Spleen (tissue), 11 donors: Measurements from ENCODE around the gene MFAP2. TPM values are rescaled to one million over a fixed set of nuclear protein-coding genes. Genes with fewer than 3 reads are reported as not detected.
"Not testable (repeated sequence)": the region's sequence is repeated elsewhere in the genome, so short reads cannot be mapped to it uniquely, and the experiment has no call there.

ENCODE experiments used
- DNase-seq: peaks from one replicate; pipeline ENCODE4 v3.0.0-alpha.2; 2020
- H3K27ac ChIP-seq, 8 donors: fragments of 200-600 bp; sonication (generic) in 7 of 8; 1 replicate in 4 of 8; 2 replicates in 4 of 8; pipeline versions ENCODE4 v1.5.0 to v1.8.0; 2016 to 2021; ENCODE audit warnings: inconsistent platforms in 4 of 8, mild to moderate bottlenecking in 4 of 8, moderate library complexity in 1 of 8
- H3K27me3 ChIP-seq, 7 donors: fragments of 200-600 bp; sonication (generic) in 6 of 7; replicated peaks in 1 of 7; 1 replicate in 4 of 7; 2 replicates in 3 of 7; pipeline versions ENCODE4 v1.5.0 to v1.8.0; 2016 to 2021; ENCODE audit warnings: inconsistent platforms in 3 of 7, mild to moderate bottlenecking in 1 of 7
- H3K36me3 ChIP-seq, 6 donors: fragments of 200-600 bp; sonication (generic) in 5 of 6; 1 replicate in 4 of 6; 2 replicates in 2 of 6; pipeline versions ENCODE4 v1.5.0 to v1.8.0; 2016 to 2021; ENCODE audit warnings: inconsistent platforms in 2 of 6
- H3K4me1 ChIP-seq, 6 donors: fragments of 200-600 bp; sonication (generic) in 5 of 6; 1 replicate in 3 of 6; 2 replicates in 3 of 6; pipeline versions ENCODE4 v1.5.0 to v1.8.0; 2016 to 2021; ENCODE audit warnings: inconsistent platforms in 3 of 6
- H3K4me3 ChIP-seq, 8 donors: fragments of 200-600 bp; sonication (generic) in 7 of 8; 1 replicate in 4 of 8; 2 replicates in 4 of 8; pipeline versions ENCODE4 v1.5.0 to v1.8.0; 2016 to 2021; ENCODE audit warnings: inconsistent platforms in 4 of 8, mild to moderate bottlenecking in 4 of 8, moderate library complexity in 2 of 8
- H3K9me3 ChIP-seq, 8 donors: fragments of 200-600 bp; sonication (generic) in 7 of 8; 1 replicate in 4 of 8; 2 replicates in 4 of 8; pipeline versions ENCODE4 v1.5.0 to v1.8.0; 2016 to 2021; ENCODE audit warnings: inconsistent platforms in 4 of 8
- POLR2A ChIP-seq, 3 donors: fragments of 450-650 bp; IDR thresholded peaks; one replicate each; pipeline ENCODE4 v1.5.1; 2017; ENCODE audit warnings: antibody characterized with exemption in 3 of 3, mild to moderate bottlenecking in 1 of 3
- POLR2AphosphoS5 ChIP-seq, 3 donors: sonication (generic); formaldehyde crosslinking; IDR thresholded peaks; one replicate each; pipeline ENCODE4 v1.5.1; 2017; ENCODE audit warnings: antibody characterized with exemption in 3 of 3
- WGBS, 5 donors: extraction: QIAGEN DNeasy Blood & Tissue Kit in 3 of 5; methylation state at CpG; one replicate each; pipeline versions ENCODE4 v1.1.5 to v1.1.7; 2013 to 2018; 5-methylcytosine and 5-hydroxymethylcytosine counted together
- intact Hi-C: fragments of 100-400 bp; cut with DNase I; formaldehyde crosslinking; loops from one replicate; pipeline ENCODE4 v1.15.0; 2023; ENCODE audit warnings: low total_unique reads
- polyA plus RNA-seq, 3 donors: library from polyadenylated mRNA; stranded (reverse); fragments of 200-250 nt; gene quantifications; one replicate each; pipeline ENCODE4 v1.2.1, GENCODE V29; 2013
- total RNA-seq, 7 donors: library from RNA; depleted of rRNA in 3 of 7; stranded (reverse); fragments of >200 nt in 3 of 7; fragmentation: NEBNext Ultra II Directional in 4 of 7; extraction: Animal tissue kit (Norgen Biotek cat#: 25700) in 4 of 7; gene quantifications; one replicate each; pipeline versions ENCODE4 v1.1.0 to v1.2.1, GENCODE V29; 2016 to 2021
- TF ChIP-seq, protein P1 (sequence below), 11 experiments: fragments of 200-600 bp in 7 of 11; fragments of 450-650 bp in 4 of 11; sonication (generic) in 4 of 11; IDR thresholded peaks in 8 of 11; conservative IDR thresholded peaks in 3 of 11; 1 replicate in 7 of 11; 2 replicates in 4 of 11; pipeline versions ENCODE4 v1.4.0 to v1.8.0; 2016 to 2021; ENCODE audit warnings: antibody characterized with exemption in 11 of 11, inconsistent platforms in 4 of 11, mild to moderate bottlenecking in 1 of 11
- donor health status: healthy with polysubstance abuse.
- donor health status: DM: no; HTN: no; CAD: no; lungs with moderate emphysema.
- donor health status: DM: no; HTN: no; CAD: no.
- donor health status: Bipolar disorder and iron deficiency.
- donor health status: healthy.
- donor health status: DM: no; HTN: no; CAD: no.
- donor health status: DM: yes; HTN: yes; CAD: no.

The MFAP2 gene
- total and polyA plus RNA-seq, 10 donors = 0.77 to 3.9 (median 1.2) TPM; not detected in 3

DNA sequence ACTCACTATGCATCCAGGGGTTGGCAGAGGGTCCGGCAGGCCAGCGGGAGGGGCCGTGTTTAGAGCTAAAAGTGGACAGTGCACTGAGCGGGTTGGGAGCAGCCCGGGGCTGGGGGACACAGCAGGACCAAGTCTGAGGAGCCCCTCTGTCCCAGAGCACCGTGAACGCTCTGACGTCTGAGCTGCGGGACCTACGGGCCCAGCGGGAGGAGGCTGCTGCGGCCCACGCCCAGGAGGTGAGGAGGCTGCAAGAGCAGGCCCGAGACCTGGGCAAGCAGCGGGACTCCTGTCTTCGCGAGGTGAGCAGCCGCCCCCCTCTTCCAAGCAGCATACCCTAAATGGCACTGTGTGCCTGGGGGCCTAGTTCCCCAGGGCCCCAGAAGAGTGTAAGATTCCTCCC lies 25.8 kb downstream of the MFAP2 start:
- H3K4me1 ChIP-seq = peaks cover 0 to 11% (median 5%) of the 10 kb centered on the region in 6 donors
- TF ChIP-seq POLR2A (IDR thresholded peaks at IDR 0.05) (no peak), POLR2AphosphoS5 (IDR thresholded peaks at IDR 0.05) (no peak)
- TF ChIP-seq, protein P1, sequence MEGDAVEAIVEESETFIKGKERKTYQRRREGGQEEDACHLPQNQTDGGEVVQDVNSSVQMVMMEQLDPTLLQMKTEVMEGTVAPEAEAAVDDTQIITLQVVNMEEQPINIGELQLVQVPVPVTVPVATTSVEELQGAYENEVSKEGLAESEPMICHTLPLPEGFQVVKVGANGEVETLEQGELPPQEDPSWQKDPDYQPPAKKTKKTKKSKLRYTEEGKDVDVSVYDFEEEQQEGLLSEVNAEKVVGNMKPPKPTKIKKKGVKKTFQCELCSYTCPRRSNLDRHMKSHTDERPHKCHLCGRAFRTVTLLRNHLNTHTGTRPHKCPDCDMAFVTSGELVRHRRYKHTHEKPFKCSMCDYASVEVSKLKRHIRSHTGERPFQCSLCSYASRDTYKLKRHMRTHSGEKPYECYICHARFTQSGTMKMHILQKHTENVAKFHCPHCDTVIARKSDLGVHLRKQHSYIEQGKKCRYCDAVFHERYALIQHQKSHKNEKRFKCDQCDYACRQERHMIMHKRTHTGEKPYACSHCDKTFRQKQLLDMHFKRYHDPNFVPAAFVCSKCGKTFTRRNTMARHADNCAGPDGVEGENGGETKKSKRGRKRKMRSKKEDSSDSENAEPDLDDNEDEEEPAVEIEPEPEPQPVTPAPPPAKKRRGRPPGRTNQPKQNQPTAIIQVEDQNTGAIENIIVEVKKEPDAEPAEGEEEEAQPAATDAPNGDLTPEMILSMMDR (IDR thresholded peaks at IDR 0.05 in 8 of 11, conservative IDR thresholded peaks at IDR 0.05 in 3 of 11) = no peak
- no peak for DNase-seq
- no peaks in the 10 kb centered on the region for H3K9me3 ChIP-seq
- H3K4me3 ChIP-seq = no peak overlapping the region
- peaks cover 0 to 40% (median 9%) of the 10 kb centered on the region in 6 donors for H3K36me3 ChIP-seq
- 91 to 97% (median 95%) methylated on average over 13 to 18 of the region's 18 CpGs for WGBS, 5 donors
- H3K27me3 ChIP-seq = no peaks in the 10 kb centered on the region
- H3K27ac ChIP-seq = no peak overlapping the region
- intact Hi-C loops = loop anchor here (5.0 kb wide), 1 partner anchor 93 kb away; no protein-coding TSS in a partner anchor

DNA sequence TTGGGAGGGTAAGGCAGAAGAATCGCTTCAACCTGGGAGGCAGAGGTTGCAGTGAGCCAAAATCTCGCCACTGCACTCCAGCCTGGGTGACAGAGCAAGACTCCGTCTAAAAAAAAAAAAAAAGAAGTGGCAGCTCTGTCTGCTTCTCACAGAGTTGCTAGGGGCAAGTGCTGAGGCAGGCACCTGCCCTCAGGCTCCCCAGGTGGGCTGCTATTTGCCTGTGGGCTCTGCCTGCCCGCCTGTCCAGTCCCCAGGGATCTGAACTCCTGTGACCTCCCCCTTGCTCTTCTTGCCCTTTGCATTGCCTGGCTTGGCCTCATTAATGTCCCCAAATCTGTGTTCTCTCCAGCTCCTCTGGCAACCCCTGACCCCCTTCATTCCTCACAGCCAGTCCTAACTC lies 28.0 kb downstream of the MFAP2 start:
- H3K4me3 ChIP-seq, H3K27ac ChIP-seq, DNase-seq, H3K27me3 ChIP-seq, H3K9me3 ChIP-seq: not testable (repeated sequence)
- Histone ChIP-seq H3K4me1 (peaks cover 0 to 11% (median 5%) of the 10 kb centered on the region in 6 donors), H3K36me3 (peaks cover 0 to 54% (median 18%) of the 10 kb centered on the region in 6 donors)
- 80 to 94% (median 90%) methylated on average over 4 of the region's 4 CpGs for WGBS, 5 donors
- intact Hi-C loops = loop anchor here (5.0 kb wide), 1 partner anchor 95 kb away; no protein-coding TSS in a partner anchor

DNA sequence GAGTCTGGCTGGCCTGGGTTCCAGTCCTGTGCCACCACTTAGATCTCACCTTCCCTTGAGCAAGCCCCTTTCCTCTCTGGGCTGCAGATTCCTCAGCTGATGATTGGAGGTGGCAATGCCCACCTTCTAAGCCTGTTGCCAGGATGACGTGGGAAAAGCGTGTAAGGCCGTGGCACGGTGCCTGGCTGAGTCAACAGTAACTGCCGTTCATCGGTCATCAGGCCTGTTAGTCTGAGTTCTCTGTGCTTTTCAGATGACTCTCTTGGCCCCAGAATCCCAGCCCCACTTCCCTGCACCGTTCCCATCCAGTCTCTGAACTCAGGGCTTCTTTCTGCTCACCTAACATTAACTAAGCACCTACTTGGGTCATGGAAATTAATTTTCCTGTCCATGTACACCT lies 31.4 kb downstream of the MFAP2 start:
- Histone ChIP-seq H3K36me3 (peaks cover 0 to 54% (median 22%) of the 10 kb centered on the region in 6 donors), H3K4me1 (peaks cover 0 to 11% (median 5%) of the 10 kb centered on the region in 6 donors)
- H3K27ac ChIP-seq, H3K9me3 ChIP-seq, H3K4me3 ChIP-seq, DNase-seq, H3K27me3 ChIP-seq: not testable (repeated sequence)
- WGBS, 5 donors = 79 to 86% (median 84%) methylated on average over 7 of the region's 7 CpGs
- intact Hi-C loops = loop anchor here (5.0 kb wide), 1 partner anchor 327 kb away; no protein-coding TSS in a partner anchor

DNA sequence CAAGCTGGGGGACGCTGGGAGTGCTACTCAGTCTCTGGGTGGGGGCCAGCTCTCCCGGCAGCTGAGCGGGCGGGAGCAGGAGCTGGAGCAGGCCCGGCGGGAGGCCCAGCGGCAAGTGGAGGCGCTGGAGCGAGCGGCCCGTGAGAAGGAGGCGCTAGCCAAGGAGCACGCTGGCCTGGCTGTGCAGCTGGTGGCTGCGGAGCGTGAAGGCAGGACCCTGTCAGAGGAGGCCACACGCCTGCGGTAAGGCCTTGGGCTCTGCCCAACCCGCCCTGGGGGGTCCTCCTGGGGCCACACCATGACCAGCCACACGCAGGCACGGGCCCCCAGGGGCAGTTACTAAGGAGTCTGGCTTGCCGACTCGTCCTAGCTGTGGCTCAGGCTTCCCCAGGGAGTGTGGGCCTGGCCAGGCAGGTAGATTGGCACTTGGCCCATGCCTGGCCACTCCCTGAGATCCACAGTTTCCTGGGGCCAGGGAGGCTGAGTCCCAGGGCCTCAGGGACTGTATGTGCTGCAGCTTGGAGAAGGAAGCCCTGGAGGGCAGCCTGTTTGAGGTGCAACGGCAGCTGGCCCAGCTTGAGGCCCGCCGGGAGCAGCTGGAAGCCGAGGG lies 32.0 kb downstream of the MFAP2 start:
- H3K4me1 ChIP-seq = peaks cover 0 to 11% (median 5%) of the 10 kb centered on the region in 6 donors
- H3K36me3 ChIP-seq = peaks cover 0 to 60% (median 25%) of the 10 kb centered on the region in 6 donors
- H3K9me3 ChIP-seq, DNase-seq, H3K27ac ChIP-seq, H3K4me3 ChIP-seq, H3K27me3 ChIP-seq: not testable (repeated sequence)
- intact Hi-C loops = loop anchor here (5.0 kb wide), 1 partner anchor 326 kb away; no protein-coding TSS in a partner anchor
- whole genome bisulfite sequencing, 5 donors = 78 to 92% (median 87%) methylated on average over 24 to 26 of the region's 26 CpGs

DNA sequence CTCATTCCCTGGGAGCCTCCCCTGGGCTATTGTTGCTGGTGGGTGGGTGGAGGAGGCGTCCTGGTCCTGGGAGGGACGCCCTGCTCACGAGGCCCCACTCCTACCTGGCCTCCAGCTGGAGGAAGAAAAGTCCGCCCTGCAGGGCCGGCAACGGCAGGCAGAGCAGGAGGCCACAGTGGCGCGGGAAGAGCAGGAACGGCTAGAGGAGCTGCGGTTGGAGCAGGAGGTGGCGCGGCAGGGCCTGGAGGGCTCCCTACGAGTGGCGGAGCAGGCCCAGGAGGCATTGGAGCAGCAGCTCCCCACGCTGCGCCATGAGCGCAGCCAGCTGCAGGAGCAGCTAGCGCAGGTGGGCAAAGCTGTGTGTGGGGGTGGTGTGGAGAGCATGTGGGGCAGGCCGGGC lies 33.8 kb downstream of the MFAP2 start:
- Histone ChIP-seq H3K36me3 (peaks cover 0 to 72% (median 25%) of the 10 kb centered on the region in 6 donors), H3K27me3 (no peaks in the 10 kb centered on the region)
- intact Hi-C loops = loop anchor here (5.0 kb wide), 1 partner anchor 324 kb away; no protein-coding TSS in a partner anchor

DNA sequence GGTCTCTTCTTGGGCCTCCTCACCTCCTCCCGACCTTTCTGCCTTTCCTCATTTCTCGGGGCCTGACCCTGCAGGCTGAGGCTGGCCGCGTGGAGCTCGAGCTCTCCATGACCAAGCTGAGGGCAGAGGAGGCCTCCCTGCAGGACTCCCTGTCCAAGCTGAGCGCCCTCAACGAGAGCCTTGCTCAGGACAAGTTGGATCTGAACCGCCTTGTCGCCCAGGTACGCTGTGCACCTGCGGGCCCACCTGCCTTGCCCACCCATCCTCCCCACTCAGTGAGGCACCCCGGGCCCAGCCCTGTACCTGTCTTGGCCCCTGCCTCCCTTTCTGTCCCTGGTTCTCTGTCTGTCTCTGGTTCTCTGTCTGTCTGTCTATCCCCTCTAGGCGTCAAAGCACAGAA lies 34.2 kb downstream of the MFAP2 start:
- not testable (repeated sequence) for DNase-seq, H3K27me3 ChIP-seq, H3K4me3 ChIP-seq, H3K4me1 ChIP-seq, H3K27ac ChIP-seq, H3K9me3 ChIP-seq
- WGBS, 5 donors = 89 to 93% (median 90%) methylated on average over 10 to 13 of the region's 13 CpGs
- intact Hi-C loops = loop anchor here (5.0 kb wide), 1 partner anchor 324 kb away; no protein-coding TSS in a partner anchor
- H3K36me3 ChIP-seq = peaks cover 0 to 76% (median 27%) of the 10 kb centered on the region in 6 donors

More for the DNA sequence above, 33.8 kb downstream of the MFAP2 start:
- Histone ChIP-seq H3K9me3 (no peaks in the 10 kb centered on the region), H3K27ac (no peak overlapping the region), H3K4me3 (no peak overlapping the region), H3K4me1 (peaks cover 0 to 3% (median 2%) of the 10 kb centered on the region in 6 donors)
- TF ChIP-seq POLR2A (IDR thresholded peaks at IDR 0.05) (no peak), POLR2AphosphoS5 (IDR thresholded peaks at IDR 0.05) (no peak)
- TF ChIP-seq, protein P1 (IDR thresholded peaks at IDR 0.05 in 8 of 11, conservative IDR thresholded peaks at IDR 0.05 in 3 of 11) = no peak
- 85 to 94% (median 89%) methylated on average over 18 to 19 of the region's 19 CpGs for WGBS, 5 donors
- no peak for DNase-seq

DNA sequence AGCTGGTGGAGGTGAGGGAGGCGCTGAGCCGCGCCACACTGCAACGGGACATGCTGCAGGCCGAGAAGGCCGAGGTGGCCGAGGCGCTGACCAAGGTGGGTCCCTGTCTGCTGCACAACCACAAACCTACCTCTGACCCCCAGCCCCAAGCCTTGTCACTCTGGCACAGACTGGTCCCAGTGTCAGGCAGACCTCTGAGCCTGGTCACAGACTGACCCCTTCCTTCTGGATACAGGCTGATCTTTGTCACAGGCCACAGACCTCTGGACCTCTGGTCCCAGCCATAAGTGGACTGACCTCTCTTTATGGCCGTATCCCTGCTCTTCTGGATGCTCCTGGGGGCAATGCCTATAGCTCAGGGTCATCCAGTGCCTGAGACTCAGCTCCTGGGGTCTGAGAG lies 34.9 kb downstream of the MFAP2 start:
- H3K4me3 ChIP-seq, H3K4me1 ChIP-seq, H3K9me3 ChIP-seq, DNase-seq, H3K27ac ChIP-seq, H3K27me3 ChIP-seq: not testable (repeated sequence)
- intact Hi-C loops = loop anchor here (5.0 kb wide), 1 partner anchor 323 kb away; no protein-coding TSS in a partner anchor
- H3K36me3 ChIP-seq = peaks cover 0 to 79% (median 29%) of the 10 kb centered on the region in 6 donors
- WGBS, 5 donors = 83 to 100% (median 92%) methylated on average over 1 to 9 of the region's 9 CpGs
